Esophagus muscularis mucosa (tissue), 4 donors: ENCODE data around the gene DEGS2. TPM values are rescaled to one million over a fixed set of nuclear protein-coding genes. Genes with fewer than 3 reads are reported as not detected.
A peak's percentile ranks its signal among the peaks of the same experiment; 100 is the strongest.

Source experiments
- DNase-seq: peaks from one replicate; pipeline ENCODE4 v3.0.0-alpha.2; 2017; ENCODE audit errors: extremely low spot score
- H3K27ac ChIP-seq, 4 donors: fragments of 200-600 bp; sonication (generic); replicated peaks in 1 of 4; 1 replicate in 3 of 4; 2 replicates in 1 of 4; pipeline ENCODE4 v1.5.1; 2016 to 2019; ENCODE audit warnings: mild to moderate bottlenecking in 1 of 4
- H3K27me3 ChIP-seq, 4 donors: fragments of 200-600 bp; sonication (generic); one replicate each; pipeline versions ENCODE4 v1.5.1 to v1.6.0; 2016 to 2019
- H3K36me3 ChIP-seq, 4 donors: fragments of 200-600 bp; sonication (generic); one replicate each; pipeline ENCODE4 v1.5.1; 2016 to 2019
- H3K4me1 ChIP-seq, 4 donors: fragments of 200-600 bp; sonication (generic); one replicate each; pipeline ENCODE4 v1.5.1; 2016 to 2019
- H3K4me3 ChIP-seq, 4 donors: fragments of 200-600 bp; sonication (generic); 1 replicate in 2 of 4; 2 replicates in 2 of 4; pipeline ENCODE4 v1.5.1; 2016 to 2019; ENCODE audit warnings: mild to moderate bottlenecking in 4 of 4, moderate library complexity in 1 of 4
- H3K9me3 ChIP-seq, 4 donors: fragments of 200-600 bp; sonication (generic); 1 replicate in 3 of 4; 2 replicates in 1 of 4; pipeline ENCODE4 v1.5.1; 2016 to 2019
- EP300 ChIP-seq: sonication (generic); formaldehyde crosslinking; IDR thresholded peaks from one replicate; pipeline ENCODE4 v1.6.1; 2017; ENCODE audit warnings: antibody characterized with exemption
- POLR2A ChIP-seq: fragments of 450-650 bp; IDR thresholded peaks from one replicate; pipeline ENCODE4 v1.6.1; 2017; ENCODE audit warnings: antibody characterized with exemption, moderate library complexity, mild to moderate bottlenecking, low read depth
- POLR2AphosphoS5 ChIP-seq, 2 donors: sonication (generic); formaldehyde crosslinking; IDR thresholded peaks; one replicate each; pipeline ENCODE4 v1.6.1; 2017; ENCODE audit warnings: antibody characterized with exemption in 2 of 2
- WGBS: methylation state at CpG from one replicate; pipeline ENCODE4 v1.1.5; 2018; 5-methylcytosine and 5-hydroxymethylcytosine counted together
- intact Hi-C: fragments of 100-400 bp; cut with DNase I; formaldehyde crosslinking; loops from one replicate; pipeline ENCODE4 v1.15.1; 2023
- total RNA-seq, 4 donors: library from RNA; depleted of rRNA; stranded (reverse); fragments of >200 nt; gene quantifications; one replicate each; pipeline versions ENCODE4 v1.1.0 to v1.2.1, GENCODE V29; 2016
- TF ChIP-seq, protein P1 (sequence below), 3 experiments: fragments of 200-600 bp in 2 of 3; fragments of 450-650 bp in 1 of 3; sonication (generic) in 2 of 3; IDR thresholded peaks; one replicate each; pipeline ENCODE4 v1.5.1; 2017 to 2019; ENCODE audit warnings: antibody characterized with exemption in 3 of 3, mild to moderate bottlenecking in 2 of 3, moderate library complexity in 1 of 3

Gene DEGS2
- total RNA-seq, 4 donors from 2014 or later: 0.06 to 0.33 (median 0.11) TPM; not detected in 1

DNA sequence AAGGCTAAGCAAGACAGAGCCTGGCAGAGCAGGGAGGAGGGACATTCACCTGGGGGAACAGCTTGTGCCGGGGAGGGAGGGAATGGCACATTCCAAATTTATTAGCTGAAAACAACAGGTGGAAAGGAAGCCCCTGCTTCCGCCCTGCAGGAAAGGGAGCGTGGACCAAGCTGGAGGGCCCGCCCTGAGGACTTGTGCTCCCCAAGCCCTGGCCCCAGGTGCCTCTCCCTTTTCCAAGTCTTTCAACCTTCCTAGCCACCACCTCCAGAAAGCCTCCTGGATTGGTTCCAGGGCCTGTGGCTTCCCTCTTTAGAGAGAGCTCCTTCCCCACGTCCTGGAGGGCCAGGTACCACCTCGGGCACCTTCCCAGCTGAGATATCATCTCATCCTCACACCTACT is 2.7 kb downstream of the DEGS2 start:
- H3K36me3 ChIP-seq: no peaks in the 10 kb centered on the region
- no peak for TF ChIP-seq POLR2AphosphoS5 (IDR thresholded peaks at IDR 0.05)
- no peak for TF ChIP-seq POLR2A
- no peak for TF ChIP-seq EP300
- TF ChIP-seq, protein P1, sequence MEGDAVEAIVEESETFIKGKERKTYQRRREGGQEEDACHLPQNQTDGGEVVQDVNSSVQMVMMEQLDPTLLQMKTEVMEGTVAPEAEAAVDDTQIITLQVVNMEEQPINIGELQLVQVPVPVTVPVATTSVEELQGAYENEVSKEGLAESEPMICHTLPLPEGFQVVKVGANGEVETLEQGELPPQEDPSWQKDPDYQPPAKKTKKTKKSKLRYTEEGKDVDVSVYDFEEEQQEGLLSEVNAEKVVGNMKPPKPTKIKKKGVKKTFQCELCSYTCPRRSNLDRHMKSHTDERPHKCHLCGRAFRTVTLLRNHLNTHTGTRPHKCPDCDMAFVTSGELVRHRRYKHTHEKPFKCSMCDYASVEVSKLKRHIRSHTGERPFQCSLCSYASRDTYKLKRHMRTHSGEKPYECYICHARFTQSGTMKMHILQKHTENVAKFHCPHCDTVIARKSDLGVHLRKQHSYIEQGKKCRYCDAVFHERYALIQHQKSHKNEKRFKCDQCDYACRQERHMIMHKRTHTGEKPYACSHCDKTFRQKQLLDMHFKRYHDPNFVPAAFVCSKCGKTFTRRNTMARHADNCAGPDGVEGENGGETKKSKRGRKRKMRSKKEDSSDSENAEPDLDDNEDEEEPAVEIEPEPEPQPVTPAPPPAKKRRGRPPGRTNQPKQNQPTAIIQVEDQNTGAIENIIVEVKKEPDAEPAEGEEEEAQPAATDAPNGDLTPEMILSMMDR (IDR thresholded peaks at IDR 0.05): no peak
- H3K27me3 ChIP-seq: peaks cover 2 to 90% (median 33%) of the 10 kb centered on the region in 4 donors
- DNase-seq: no peak
- 82% methylated on average over 6 of the region's 6 CpGs for WGBS
- H3K27ac ChIP-seq: no peak overlapping the region
- intact Hi-C loops: no loop called here
- H3K4me1 ChIP-seq: peaks cover 12 to 18% (median 17%) of the 10 kb centered on the region in 4 donors
- no peak overlapping the region for H3K4me3 ChIP-seq
- H3K9me3 ChIP-seq: peaks cover 0 to 9% (median 8%) of the 10 kb centered on the region in 4 donors

DNA sequence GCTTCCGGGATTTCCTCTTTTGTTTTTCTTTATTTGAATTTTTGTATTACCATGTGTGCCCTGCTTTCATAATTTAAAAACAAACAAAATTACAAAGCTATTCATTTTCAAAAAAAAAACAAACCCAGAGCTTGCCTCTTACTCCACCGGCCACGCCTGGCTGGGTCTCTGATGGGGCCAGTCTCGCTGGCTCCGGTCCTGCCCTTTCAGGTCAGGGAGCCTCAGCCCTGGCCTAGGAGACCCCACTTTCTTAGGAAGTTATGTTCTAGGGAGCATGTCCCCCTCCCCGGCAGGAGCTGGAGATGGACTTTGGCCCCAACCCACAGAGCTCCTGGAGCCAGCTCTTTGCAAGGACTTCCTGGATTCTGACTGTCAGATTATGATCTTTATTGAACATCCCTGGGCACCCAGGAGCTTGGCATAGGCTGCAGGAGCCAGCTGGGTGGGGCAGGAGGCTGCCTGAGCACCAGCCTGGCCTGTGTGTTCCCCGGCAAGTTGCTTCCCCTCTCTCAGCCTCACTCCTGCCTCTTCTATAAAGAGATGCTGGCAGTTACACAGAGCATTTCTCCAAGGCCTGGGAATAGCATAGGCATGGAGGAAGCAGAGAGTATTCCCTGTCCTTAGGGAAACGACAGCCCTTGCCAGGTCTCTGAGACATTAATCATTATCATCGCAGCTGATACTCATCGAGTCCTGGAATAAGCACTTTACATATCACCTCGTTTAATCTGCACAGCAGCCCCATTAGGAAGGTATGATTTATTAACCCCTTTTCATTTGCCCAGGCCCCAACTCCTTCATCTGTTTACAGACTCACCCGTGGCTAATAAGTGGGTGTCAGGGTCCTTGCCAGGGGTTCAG is 3.5 kb downstream of the DEGS2 start:
- Histone ChIP-seq H3K36me3 (no peaks in the 10 kb centered on the region), H3K27ac (no peak overlapping the region), H3K9me3 (peaks cover 0 to 9% (median 8%) of the 10 kb centered on the region in 4 donors), H3K27me3 (peaks cover 2 to 92% (median 33%) of the 10 kb centered on the region in 4 donors), H3K4me1 (peaks cover 12 to 18% (median 17%) of the 10 kb centered on the region in 4 donors), H3K4me3 (no peak overlapping the region)
- no peak for DNase-seq
- 68% methylated on average over 12 of the region's 12 CpGs for WGBS
- TF ChIP-seq POLR2A (no peak), EP300 (no peak), POLR2AphosphoS5 (IDR thresholded peaks at IDR 0.05) (no peak)
- TF ChIP-seq, protein P1 (IDR thresholded peaks at IDR 0.05): no peak
- intact Hi-C loops: no loop called here

DNA sequence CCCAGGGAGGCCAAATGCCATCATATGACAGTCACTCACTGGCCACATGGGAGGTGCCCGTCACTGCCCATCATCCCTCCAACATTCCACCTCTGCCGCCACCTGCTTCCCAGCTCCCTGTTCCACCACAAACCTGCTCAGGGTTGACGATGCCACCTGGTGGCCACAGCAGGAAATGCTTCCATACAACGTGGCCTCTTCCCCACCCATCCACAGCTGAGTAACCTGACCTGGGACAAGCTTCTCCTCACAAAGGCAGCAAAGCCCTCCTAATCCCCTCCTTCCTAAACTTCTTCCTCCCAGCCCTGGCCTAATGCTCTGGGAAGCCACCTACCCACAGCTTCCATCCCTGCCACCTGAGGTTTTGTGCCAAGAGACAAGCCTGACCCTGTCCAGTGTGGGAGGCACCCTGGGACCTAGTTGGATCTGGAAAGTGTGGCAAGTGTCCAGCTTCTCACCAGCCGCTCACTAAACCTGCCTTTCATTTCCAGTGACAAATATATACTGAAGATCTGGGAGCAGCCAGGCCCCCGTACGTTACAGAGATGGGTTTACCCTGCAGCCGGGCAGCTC is 4.3 kb downstream of the DEGS2 start:
- H3K27me3 ChIP-seq: peaks cover 2 to 92% (median 29%) of the 10 kb centered on the region in 4 donors
- whole genome bisulfite sequencing: 65% methylated on average over 8 of the region's 8 CpGs
- intact Hi-C loops: no loop called here

GRCh38 chr14:100153560-100153959 is 5.9 kb downstream of the DEGS2 start:
- no peak for DNase-seq

More for the DNA sequence above, 4.3 kb downstream of the DEGS2 start:
- TF ChIP-seq EP300: no peak
- TF ChIP-seq, protein P1 (IDR thresholded peaks at IDR 0.05): peak; percentile 14 to 38 (median 15)
- H3K4me3 ChIP-seq: no peak overlapping the region
- H3K27ac ChIP-seq: no peak overlapping the region
- DNase-seq: no peak
- no peaks in the 10 kb centered on the region for H3K36me3 ChIP-seq
- peaks cover 0 to 9% (median 8%) of the 10 kb centered on the region in 4 donors for H3K9me3 ChIP-seq
- peaks cover 12 to 18% (median 16%) of the 10 kb centered on the region in 4 donors for H3K4me1 ChIP-seq

More at GRCh38 chr14:100153560-100153959, 5.9 kb downstream of the DEGS2 start:
- H3K9me3 ChIP-seq: peaks cover 0 to 9% (median 8%) of the 10 kb centered on the region in 4 donors
- H3K27me3 ChIP-seq: peaks cover 0 to 77% (median 13%) of the 10 kb centered on the region in 4 donors
- 90% methylated on average over 2 of the region's 6 CpGs for WGBS
- H3K27ac ChIP-seq: no peak overlapping the region
- no peaks in the 10 kb centered on the region for H3K36me3 ChIP-seq
- peaks cover 0 to 3% (median under 1%) of the 10 kb centered on the region in 4 donors for H3K4me1 ChIP-seq
- TF ChIP-seq EP300 (no peak), POLR2AphosphoS5 (IDR thresholded peaks at IDR 0.05) (no peak), POLR2A (no peak)
- TF ChIP-seq, protein P1 (IDR thresholded peaks at IDR 0.05): no peak
- intact Hi-C loops: no loop called here
- H3K4me3 ChIP-seq: no peak overlapping the region
